Measurements from ENCODE around the gene STK17A.
"Not testable (repeated sequence)": the region's sequence is repeated elsewhere in the genome, so short reads cannot be mapped to it uniquely, and the experiment has no call there.

Gene STK17A

DNA sequence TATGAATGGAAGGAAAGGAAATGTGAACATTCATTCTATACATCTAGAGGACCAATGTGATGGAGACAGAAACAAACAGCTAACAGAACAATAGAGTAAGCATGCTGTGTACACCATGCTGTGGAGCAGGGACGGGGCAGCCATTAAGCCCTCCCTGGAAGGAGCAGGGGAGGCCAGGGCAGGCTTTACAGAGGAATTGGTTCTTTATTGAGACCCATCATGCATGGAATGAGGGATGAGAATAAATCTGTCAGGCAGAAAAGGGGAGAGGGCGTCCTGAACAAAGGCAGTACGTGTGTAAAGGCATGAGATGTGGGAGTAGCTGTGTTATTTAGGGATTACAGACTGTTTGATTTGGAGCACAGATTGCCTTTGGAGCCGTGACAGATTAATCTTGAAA is 35.2 kb downstream of the STK17A start:
- H3K27ac ChIP-seq: no peak overlapping the region
- TF ChIP-seq, protein P1, sequence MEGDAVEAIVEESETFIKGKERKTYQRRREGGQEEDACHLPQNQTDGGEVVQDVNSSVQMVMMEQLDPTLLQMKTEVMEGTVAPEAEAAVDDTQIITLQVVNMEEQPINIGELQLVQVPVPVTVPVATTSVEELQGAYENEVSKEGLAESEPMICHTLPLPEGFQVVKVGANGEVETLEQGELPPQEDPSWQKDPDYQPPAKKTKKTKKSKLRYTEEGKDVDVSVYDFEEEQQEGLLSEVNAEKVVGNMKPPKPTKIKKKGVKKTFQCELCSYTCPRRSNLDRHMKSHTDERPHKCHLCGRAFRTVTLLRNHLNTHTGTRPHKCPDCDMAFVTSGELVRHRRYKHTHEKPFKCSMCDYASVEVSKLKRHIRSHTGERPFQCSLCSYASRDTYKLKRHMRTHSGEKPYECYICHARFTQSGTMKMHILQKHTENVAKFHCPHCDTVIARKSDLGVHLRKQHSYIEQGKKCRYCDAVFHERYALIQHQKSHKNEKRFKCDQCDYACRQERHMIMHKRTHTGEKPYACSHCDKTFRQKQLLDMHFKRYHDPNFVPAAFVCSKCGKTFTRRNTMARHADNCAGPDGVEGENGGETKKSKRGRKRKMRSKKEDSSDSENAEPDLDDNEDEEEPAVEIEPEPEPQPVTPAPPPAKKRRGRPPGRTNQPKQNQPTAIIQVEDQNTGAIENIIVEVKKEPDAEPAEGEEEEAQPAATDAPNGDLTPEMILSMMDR (conservative IDR thresholded peaks at IDR 0.05): no peak

DNA sequence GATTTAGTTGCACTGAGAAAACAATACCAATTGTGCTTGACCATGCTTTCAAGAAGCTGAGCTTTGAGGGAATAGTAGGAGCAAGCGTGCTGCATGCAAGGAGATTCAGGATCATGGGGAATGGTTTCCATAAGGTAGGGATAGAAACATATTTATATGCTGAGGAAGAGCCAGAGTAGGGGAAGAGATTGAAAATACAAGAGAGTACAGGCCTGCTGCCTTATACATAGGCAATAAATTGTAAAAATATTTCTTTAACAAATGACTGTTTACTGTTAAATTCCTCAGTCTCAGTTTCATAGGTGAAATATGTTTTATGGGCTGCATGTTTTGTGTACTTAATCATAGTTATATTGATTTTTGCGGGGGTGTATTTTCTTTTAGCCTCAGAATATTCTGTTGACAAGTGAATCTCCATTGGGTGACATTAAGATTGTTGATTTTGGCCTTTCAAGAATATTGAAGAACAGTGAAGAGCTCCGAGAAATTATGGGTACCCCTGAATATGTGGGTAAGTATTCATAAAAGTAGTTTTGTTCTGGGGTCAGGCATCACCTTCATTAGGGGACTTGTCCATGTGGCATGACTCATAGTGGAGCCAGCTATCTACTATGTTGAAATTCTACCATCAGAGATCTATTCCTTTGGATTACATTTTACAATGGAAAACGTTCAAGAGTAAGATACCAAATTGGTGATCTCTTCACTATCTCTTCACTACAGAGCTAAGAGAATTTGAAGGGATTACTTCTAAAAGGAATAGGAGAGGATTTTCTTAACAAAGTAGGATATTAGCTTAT is 36.5 kb downstream of the STK17A start:
- TF ChIP-seq, protein P1 (conservative IDR thresholded peaks at IDR 0.05): no peak
- H3K27ac ChIP-seq: peak overlapping the region; percentile 7; the same call in 1 of the 2 replicates

DNA sequence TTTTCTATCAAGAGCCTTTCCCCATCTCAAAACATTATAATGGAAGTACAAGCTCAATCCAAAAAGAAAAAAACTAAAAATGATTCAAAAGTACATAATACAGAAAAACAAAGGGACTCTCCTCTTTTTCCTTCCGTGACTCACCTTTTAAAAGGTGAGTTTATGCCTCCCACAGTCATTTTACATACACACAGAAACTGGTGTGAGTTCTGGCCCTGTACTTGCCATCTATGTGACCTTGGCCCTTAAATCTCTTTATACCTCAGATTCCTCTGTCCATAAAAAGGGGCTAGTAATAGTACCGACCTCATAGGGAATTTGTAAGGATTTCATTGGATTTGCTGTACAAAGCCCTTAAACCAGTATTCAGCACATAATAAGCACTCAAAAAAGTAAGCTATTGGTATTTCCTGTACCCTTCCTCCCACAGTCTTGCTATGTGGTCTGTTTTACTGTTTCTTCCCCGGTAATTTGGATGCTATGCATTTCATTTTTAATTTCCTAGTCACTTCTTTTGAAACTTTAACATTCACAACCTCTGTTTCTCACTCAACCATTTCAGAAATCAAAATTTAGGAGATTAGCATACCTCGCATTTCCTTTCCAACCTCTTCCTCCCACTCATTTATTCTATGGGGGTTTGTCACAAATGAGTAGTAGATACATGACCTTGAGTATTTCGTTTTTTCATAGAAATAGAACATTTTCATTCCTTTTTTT is 39.0 kb downstream of the STK17A start:
- H3K27ac ChIP-seq: no peak overlapping the region

DNA sequence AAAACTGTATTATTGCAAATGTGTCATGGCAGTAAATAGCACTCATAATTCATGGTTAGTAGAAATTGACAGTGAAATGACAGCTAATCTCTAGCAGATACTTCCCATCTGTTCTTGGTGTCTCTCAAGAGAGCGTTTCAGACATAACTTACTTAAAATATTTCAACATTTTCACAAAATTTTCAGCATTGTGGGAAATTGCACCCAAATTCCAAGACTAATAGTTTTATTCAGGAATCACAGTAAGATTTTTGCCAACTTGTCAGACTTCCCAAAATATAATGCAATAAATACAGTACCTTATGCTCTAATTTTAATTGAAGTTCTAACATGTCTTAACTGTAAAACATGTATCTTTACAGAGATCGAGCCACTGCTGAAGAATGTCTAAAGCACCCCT is 41.2 kb downstream of the STK17A start:
- TF ChIP-seq, protein P1 (conservative IDR thresholded peaks at IDR 0.05): no peak
- no peak overlapping the region for H3K27ac ChIP-seq

More for the DNA sequence above, 39.0 kb downstream of the STK17A start:
- TF ChIP-seq, protein P1 (conservative IDR thresholded peaks at IDR 0.05): no peak

DNA sequence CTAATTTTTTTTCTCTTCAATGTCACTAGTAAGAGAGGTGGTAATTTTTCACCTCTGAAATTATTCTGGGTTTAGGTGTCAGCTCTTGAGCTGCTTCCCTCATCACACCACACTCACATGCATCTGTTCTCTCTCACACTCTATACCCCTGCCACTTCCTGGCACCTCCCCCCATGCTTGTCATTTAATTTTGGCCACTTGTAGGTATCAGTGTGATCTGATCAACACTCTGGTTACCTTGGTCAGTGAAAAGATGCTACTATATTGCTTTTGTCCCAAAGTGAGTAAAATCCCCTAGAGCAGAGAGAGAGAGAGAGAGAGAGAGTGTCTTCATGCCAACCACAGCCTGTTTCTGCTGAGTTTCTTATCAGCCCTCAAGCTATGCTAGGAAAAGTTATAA is 42.5 kb downstream of the STK17A start:
- no peak overlapping the region for H3K27ac ChIP-seq
- TF ChIP-seq, protein P1 (conservative IDR thresholded peaks at IDR 0.05): no peak

DNA sequence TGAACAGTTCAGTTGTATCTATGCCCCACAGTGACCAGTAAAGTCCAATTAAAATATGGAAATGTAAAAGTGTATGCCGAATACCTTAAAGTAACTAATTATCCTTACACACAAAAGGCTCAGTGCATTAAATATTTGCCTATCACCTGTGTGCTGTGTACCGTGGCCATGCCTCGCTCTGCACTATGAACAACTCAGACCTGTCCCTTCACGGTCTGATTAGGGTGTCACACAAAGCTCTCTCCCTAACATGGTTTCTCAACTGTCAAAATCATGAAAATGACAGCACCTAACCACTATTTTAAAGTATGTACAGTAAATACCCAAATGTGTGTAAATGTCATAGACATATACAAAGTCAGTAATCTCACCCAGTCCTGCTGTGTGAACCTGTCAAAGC is 43.1 kb downstream of the STK17A start:
- no peak overlapping the region for H3K27ac ChIP-seq
- TF ChIP-seq, protein P1 (conservative IDR thresholded peaks at IDR 0.05): no peak

DNA sequence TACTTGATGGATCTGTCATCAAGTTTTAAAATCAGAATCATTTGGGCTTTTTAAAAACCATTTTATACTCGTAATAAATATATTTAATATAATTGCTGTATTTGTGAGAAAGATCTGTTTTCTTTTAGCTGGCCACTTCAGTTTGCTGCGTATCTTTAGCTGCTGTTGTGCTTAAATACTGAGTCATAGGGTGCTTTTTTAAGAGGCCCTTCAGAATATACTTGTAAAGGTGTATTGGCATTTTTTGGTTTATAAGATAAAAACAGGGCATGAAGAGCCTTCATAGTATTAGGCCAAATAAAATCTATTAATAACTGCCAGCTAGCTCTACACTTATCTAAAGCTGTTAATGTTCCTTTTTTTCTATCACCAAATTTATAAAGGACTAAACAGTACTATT is 43.8 kb downstream of the STK17A start:
- no peak overlapping the region for H3K27ac ChIP-seq

DNA sequence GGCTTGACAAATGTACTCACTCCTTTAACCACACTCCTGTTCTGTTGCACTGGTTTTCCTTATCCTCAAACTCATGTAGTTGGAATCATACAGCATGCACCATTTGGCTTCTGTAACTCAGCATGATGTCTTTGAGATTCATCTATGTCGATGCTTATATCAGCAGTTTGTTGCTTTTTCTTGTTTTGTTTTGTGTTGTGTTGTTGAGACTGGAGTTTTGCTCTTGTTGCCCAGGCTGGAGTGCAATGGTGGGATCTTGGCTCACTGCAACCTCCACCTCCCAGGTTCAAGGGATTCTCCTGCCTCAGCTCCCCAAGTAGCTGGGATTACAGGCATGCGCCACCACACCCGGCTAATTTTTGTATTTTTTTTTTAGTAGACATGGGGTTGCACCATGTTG is 44.9 kb downstream of the STK17A start:
- not testable (repeated sequence) for H3K27ac ChIP-seq

More for the DNA sequence above, 43.8 kb downstream of the STK17A start:
- TF ChIP-seq, protein P1 (conservative IDR thresholded peaks at IDR 0.05): no peak

Data from VCaP (cell line).